GM12801 (cell line): ENCODE data around the gene RBMS2.

Experiments used
- CTCF ChIP-seq: IDR thresholded peaks from one replicate; pipeline ENCODE4 v1.5.1; 2011; ENCODE audit warnings: control low read depth; ENCODE audit not compliant: insufficient read length; ENCODE audit errors: extremely low read depth

Gene RBMS2

GRCh38 chr12:56521590-56522371 lies at the start of gene RBMS2:
TSS of gene RBMS2 (plus strand) at chr12:56521820. CDS start at chr12:56522024, 204 bp downstream.
- no peak for TF ChIP-seq CTCF

GRCh38 chr12:56474389-56474788 lies 47.2 kb upstream of the RBMS2 start:
- TF ChIP-seq CTCF, result no peak

GRCh38 chr12:56476143-56476542 lies 45.5 kb upstream of the RBMS2 start:
- TF ChIP-seq CTCF, result no peak

GRCh38 chr12:56476972-56477432 lies 44.6 kb upstream of the RBMS2 start:
- no peak for TF ChIP-seq CTCF

- TF ChIP-seq CTCF, result no peak
These were observed 43.9 kb upstream of the RBMS2 start for GRCh38 chr12:56477521-56478225.

- TF ChIP-seq CTCF, result no peak
These were observed 42.0 kb upstream of the RBMS2 start for GRCh38 chr12:56479625-56480024.

- no peak for TF ChIP-seq CTCF
These were observed 37.1 kb upstream of the RBMS2 start for GRCh38 chr12:56484566-56484965.
